GM21367 (cell line): ENCODE results near the gene MTG1.
"Not testable (repeated sequence)": the region's sequence is repeated elsewhere in the genome, so short reads cannot be mapped to it uniquely, and the experiment has no call there.

Experiments used
- ATAC-seq: cut with Tn5 transposase; IDR thresholded peaks from one replicate; pipeline ENCODE4 v1.9.1; 2021; ENCODE audit not compliant: unreplicated experiment

Gene MTG1

DNA sequence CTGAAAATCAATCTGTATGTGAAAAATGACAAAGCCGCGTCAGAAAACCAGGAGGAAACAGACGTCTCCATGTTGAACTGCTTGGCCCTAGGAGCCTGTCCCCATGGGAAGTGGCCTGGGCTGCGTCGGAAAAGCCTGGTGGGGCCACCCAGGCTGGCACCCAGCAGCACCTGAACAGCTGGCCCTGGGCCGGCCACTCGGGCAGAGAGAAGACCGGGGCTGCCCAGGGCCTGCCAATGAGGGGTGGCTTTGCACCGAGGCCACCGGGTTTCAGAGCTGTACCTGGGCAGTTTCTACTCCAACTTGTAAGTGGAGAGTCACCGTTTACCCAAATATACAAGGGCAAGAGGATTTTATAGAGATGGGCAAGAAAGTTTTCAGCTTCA lies 35.0 kb upstream of the MTG1 start:
- ATAC-seq = no peak

DNA sequence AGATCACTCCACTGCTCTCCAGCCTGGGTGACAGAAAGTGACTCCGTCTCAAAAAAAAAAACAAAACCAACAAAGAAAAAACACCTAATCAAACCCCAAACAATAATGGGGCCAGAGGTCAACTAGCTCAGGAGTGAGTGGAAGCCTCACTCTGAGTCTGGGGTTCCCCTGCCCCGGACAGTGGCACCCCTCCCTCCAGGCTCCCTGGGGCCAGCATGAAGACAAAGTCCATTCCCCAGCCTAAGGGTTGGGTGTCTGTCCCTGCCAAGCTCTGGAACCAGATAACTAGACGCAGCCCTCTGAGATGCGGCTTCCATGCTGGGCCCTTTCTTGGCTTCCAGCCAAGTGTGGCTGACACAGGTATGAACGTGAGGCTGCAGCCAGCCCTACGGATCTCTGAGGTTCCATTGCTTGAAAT lies 34.4 kb upstream of the MTG1 start:
- no peak for ATAC-seq

DNA sequence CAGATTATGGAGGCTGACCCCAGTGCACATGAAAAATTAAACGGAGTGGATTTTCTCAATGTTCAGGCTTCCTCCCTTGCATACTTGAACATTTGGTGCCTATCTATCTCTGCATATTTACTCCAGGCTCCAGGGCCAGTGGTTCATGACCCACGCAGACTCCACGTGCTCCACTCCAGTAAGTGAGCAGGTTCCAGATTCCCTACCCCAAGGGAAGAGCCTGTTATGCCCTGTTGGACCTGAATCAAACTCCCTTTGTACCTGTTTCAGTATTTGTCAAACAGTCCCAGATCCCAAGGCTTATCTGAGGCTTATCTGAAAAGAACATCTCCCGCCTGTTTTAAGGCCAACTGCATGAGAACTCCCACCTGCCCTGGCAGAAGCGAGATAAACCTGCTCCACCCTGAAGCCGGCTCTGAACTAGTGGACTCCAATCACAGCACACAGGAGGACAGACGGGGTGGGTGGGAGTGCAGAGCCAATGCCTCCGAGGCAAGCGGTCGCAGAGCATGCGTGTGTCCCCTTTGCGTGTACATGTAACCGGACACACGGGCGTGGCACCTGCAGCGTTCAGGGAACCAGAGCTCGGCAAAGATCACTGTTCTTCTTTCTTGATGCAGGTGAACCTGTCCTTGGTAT lies 33.9 kb upstream of the MTG1 start:
- no peak for ATAC-seq

DNA sequence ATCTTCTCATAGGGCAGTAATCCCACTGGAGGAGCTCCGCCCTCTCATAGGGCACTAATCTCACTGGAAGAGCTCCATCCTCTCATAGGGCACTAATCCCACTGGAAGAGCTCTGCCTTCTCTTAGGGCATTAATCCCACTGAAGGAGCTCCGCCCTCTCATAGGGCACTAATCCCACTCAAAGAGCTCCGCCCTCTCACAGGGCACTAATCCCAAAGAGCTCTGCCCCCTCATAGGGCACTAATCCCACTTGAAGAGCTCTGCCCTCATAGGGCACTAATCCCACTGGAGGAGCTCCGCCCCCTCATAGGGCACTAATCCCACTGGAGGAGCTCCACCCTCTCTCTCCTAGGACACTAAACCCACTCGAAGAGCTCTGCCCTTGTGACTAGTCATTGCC lies 32.7 kb upstream of the MTG1 start:
- ATAC-seq = no peak

DNA sequence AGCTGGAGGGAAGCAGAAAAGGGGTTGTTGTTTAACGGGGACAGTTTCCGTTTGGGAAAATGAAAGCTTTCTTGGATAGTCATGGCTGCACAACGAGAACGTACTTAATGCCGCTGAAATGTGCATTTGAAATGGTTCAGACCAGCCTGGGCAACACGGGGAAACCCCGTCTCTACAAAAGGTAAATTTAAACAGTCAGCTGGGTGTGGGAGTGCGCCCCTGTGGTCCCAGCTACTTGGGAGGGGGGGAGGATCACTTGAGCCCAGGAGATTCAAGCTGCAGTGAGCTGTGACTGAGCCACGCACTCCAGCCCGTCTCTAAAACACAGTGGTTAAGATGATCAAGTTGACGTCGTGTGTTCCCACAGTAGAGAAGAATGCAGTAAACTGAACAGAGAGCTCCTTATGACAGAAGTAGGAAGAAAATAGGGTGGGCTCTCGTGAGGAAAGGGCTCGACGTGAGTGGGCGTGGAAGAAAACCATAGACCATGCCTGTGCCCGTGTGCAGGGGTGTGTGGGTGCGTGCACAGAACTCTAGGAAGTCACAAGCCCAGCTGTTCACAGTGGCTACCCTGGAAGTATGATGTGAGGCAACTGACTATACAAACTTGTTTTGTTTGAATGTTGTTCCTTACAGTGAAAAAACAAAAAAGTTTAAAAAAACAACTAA lies 32.0 kb upstream of the MTG1 start:
- ATAC-seq = no peak

DNA sequence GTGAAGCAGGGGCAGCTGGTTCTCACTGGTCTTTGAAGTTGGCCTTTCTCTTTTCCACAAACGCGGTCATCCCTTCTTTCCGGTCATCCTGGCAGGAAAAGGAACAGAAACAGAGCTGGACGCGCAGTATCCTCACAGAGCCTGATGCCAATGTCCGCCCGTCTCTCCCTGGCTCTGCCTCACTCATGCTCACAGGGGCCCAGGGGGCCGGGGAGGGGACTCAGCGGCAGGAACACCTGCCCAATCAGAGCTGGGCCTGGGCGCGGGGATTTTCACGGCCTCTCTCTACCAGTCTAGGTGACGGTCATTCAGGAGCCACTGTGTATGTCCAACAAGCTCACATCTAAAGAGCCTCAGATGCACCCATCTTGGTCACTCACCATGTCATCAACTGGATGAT lies 31.1 kb upstream of the MTG1 start:
- ATAC-seq = no peak

DNA sequence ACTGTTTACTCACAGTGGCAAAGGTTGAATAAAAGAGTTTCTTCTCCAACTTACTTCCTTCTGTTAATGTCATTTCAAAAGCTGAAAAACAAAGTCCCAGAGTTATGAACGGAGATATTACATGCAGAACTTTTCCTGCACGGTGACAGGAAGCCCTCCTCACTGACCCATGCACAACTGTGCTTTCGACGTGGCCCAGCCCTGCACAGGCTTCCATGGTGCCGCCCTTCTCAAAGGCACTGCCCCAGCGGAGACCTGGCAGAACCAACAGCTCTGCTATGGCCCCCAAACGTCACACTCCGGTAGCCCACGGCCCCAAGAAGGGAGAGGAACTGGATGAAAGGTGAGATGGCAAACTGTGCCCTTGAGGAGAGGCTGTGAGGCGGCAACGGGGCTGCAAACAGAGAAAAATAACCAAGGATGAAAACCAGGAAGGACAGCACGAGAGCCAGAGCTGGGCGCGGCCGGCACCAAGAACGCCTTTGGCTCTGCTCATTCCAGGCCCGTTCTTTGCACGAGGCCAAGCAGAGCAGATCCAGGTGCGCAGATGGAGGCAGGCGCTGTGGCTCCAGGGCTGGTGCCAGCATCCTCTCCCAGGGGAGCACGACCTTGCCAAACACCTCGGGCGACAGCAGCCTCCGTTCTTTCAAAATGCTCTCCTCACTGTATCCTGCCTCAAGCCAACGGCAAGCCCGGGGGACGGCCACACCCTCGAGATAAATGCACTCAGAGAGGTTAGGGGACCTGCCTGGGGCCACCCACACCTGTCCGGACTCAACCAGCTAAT lies 29.1 kb upstream of the MTG1 start:
- no peak for ATAC-seq

DNA sequence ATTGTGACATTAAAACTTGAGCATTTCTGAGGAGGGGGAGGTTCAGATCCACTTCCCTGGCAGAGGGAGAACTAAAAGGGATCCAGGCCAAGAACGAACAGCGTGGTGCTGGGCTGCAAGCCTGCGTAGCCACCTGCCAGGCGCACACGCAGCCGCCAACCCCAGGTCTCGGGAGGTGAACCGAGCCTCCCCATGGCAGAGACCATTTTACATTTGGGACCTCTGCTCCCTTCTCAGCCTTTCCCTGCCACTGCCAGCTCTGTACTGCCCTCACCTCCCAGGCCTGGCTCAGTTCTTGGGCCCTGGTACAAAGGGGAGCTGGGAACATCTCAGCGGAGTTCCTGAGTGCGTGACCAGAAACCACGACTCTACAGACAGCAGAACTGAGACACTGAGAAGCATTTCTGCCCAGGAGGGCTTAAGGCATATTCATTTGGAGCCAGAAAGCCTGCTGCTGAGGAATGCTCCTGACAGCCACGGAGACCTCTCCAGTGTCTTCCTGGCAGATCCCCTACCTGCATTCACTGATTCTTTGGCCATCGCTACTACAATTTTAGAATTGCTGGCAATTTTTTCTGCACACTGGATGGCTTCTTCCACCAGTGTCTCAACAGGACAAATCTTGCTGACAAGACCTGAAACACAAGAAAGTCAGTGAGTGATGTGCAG lies 28.4 kb upstream of the MTG1 start:
- ATAC-seq = no peak

DNA sequence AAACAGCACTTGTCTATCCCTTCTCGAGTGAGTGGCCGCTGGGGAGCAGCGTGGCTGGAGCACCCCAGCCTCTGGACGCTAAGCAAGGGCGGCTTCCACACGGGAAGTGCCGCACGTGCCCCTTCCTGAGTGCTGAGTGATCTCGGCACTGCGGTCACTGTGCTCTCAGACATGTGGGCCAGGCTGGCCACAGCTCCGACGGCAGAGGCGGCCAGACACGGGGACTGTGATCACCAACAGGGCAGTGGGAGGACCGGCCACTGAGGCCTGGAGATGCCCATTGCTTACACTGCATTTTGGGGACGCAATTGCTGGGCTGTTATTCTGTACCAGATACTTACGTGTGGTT lies 27.9 kb upstream of the MTG1 start:
- ATAC-seq = no peak

DNA sequence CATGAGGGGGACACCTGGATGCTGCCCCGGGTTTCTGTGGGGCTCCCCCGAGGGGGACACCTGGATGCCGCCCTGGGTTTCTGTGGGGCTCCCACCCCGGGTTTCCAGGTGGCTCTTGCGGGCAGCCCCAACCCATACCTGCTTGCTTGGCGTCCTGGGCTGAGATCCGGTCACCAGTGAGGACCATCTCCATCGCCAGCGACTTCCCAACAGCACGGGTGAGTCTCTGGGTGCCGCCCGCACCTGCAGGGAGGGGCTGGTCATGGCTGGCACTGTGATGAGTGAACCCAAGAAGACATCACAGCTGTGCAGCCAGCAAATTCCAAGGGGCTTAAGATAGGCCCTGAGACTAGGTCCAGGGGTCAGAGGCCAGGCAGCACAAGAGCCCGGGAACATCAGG lies 27.2 kb upstream of the MTG1 start:
- ATAC-seq = no peak

DNA sequence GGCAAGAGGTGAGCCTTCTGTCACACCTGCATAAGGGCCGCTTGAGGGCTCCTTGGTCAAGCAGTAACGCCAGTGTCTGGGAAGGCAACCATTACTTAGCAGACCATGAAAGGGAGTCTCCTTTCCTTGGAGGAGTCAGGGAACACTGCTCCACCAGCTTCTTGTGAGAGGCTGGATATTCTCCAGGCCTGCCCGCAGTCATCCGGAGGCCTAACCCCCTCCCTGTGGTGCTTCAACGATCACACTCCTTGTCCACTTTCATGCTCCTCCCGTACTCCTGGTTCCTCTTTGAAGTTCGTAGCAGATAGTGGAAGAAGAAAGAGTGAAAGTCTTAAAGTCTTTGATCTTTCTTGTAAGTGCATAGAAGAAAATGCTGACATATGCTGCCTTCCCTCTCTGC lies 26.5 kb upstream of the MTG1 start:
- not testable (repeated sequence) for ATAC-seq

DNA sequence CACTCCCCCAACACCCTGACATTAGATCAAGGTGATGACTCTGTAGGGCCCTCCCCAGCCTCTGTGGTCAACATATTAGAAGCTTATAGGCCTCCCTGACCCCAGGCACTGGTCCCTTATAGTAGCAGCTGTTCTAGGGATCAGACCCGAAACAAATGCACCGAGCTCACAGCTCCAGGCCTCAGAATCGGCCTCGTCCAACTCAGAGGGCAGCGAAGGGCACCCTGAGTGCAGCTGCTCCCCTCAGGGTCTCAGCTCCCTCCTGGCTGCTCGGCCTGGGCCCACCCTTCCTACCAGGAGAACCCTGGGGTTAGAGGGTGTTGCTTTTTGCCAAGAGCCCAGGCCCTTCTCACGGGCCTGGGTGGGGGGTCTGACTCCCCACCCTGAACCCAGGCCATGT lies 25.8 kb upstream of the MTG1 start:
- no peak for ATAC-seq

DNA sequence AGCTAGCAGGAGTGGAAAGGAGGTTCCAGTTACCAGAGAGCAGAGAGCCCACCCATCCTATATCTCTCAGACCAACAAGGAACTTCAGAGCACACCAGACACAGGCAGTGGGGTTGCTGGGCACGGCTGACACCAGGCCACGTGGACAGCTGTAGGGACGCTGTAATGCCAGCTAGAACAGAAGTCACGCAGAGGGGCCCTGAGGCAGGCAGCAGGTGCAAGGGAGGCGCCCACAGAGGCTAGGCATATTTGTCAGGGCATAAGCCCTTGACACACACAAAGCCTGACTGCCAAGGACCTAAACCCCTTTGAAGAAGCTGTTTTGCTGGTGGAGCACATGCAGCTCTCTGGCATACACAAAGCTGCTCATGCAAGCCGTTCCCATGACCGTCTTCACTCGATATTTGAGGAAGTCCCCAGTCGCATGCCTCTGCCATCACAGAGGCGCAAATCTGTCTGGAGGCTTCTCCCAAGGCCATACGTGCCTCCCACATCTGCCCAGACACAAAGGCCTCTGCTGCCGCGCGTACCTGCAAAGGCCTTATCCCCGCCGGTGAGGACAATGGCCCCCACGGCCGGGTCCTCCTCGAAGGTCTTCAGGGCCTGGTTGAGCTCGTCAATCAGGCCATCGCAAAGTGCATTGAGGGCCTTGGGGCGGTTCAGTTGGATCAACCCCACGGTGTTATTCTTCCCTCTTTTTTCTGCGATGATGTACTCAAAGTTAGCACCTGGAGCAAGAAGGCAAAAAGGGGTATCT lies 23.7 kb upstream of the MTG1 start:
- no peak for ATAC-seq

DNA sequence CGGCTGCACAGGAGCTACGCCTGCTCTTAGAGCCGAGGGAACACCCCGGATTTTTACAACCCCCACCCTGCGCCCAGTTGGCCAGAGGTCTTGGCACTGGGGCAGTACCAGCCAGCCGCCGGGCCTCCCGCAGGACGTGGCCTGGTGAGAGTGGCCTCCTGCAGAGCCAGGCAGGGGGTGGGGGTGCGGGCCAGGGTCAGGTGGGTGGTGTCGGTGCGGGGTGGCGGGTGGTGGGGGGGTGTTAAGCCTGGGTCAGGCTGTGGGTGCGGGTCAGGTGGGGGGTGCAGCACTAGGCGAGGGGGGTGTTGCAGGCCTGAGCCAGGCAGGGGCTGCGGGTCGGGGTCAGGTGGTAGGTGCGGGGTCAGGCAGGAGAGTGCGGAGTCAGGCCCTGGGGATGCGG lies 21.4 kb upstream of the MTG1 start:
- ATAC-seq = no peak

DNA sequence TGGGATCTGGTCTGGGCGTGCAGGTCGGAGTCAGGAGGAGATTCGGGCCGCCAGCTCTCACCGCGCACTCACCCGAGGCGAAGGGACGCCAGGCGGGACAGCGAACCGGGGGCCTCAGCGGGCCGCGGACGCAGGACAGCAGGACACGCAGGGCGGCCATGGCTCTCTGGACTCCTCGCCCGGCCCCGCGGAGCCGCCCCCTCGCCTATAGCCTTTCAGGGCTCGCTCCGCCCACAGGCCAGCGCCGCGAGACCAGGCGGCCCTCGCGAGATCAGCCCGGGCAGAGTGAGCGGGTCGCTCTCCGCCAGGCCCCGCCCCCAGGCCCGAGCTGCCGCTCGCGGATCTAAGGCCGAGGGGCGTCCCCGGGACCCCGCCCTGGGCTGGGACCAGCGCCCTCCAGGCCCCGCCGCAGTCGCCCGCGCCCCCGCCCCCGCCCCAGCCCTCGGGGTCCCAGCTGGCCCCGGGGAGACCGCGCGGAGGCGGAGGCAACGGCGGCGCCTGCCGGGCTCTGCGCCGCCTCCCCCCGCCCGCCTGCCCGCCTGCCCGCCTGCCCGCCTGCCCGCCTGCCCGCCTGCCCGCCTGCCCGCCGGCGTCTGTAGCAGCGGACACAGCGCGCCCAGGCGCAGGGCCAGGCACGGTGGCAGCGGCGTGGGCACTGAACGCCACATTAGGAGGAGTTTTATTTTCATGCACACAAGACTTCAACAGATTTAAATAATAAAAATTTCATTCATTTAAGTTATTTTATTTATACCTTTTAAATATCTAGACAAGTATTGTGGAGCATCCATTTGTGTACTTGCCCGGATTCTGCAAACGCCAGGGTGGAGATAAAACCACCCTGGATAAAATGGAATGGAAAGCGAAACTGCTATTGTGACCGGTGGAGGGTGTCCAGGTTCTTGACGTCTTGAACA lies 20.5 kb upstream of the MTG1 start, which contains the start of gene ECHS1:
TSS of gene ECHS1 (minus strand) at position 181 of the 917 bp plus-strand sequence. CDS start at position 160, 21 bp downstream.
- peak; percentile 98 for ATAC-seq

DNA sequence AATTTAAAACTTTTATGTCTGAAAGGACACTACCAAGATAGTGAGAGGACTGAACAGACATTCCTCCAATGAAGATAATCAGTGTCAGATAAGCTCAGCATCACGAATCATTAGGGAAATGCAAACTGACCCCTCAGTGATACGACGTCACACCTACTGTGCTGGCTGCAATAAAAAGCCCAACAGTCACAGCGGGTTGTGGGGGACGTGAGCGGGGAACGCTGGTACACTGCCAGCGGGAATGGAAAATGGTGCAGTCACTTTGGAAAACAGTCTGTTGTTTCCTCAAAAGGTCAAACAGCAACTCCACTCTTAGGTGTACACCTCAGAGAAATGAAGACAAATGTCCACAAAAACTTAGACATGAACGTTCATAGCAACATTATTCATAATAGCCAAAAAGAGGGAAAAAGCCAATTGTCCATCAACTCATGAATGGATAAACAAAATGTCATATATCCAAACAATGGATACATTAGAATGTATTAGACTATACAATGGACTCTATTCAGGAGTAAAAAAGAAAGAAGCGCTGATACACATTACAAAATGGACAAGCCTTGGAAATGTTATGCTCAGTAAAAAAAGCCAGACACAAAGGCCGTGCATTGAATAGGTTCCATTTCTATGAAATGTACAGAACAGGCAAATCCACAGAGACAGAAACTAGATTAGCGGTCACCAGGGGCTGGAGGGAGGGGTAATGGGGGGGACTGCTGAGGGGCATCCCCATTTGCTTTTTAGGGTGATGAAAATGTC lies 18.4 kb upstream of the MTG1 start:
- ATAC-seq = no peak

DNA sequence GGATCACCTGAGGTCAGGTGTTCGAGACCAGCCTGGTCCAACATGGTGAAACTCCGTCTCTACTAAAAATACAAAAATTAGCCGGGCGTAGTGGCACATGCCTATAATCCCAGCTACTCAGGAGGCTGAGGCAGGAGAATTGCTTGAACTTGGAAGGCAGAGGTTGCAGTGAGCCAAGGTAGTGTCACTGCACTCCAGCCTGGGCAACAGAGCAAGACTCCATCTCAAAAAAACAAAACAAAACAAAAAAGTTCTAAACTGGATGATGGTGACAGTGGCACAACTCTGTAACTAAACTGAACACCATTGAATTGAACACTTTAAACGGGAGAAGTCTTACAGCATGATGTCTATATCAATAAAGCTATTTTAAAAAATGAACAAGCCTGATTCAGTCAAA lies 17.8 kb upstream of the MTG1 start:
- not testable (repeated sequence) for ATAC-seq

DNA sequence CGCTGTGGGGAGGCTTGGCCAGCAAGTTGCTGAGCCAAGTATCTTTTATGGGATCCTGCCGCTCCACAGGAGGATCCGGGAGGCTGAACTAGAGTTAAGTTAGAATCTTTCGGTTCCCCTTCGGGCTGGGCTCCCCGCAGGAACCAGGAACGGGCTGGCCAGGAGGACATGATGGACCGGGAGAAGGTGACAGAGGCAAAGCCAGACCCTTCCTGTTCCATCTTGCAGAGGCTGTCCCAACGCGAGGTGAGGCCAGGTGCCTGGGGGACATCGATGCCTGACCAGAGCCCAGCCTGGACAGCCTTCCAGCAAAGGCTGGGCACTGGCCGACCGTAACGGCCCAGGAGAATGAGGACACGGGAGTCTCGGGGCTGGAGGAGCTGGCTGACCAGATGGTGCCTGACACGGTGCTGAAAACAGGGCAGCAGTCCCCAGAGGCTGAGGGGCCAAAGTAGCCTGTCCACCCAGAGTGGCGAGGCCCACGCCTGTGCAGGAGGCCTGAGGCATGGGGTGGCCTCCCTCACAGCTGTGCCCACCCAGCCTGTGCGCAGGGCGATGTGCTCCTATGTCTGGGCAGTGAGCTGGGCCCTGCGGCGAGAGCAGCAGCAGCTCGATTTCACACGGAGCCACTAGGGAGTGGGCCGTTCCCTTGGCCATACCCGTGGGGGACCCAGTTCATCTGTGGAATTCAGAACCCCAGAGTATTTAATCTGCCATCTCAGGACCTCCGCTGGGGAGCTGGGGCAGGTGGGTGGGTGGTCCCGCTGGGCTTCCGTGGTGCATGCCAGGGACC lies 16.7 kb upstream of the MTG1 start:
- no peak for ATAC-seq
